GM19463 (cell line): ENCODE data around the gene PRKCE.
A peak's percentile ranks its signal among the peaks of the same experiment; 100 is the strongest.
"Not testable (repeated sequence)": the region's sequence is repeated elsewhere in the genome, so short reads cannot be mapped to it uniquely, and the experiment has no call there.

Experiments
- ATAC-seq: cut with Tn5 transposase; IDR thresholded peaks from one replicate; pipeline ENCODE4 v1.9.1; 2021; ENCODE audit warnings: mild to moderate bottlenecking, moderate library complexity; ENCODE audit not compliant: unreplicated experiment

PRKCE gene

GRCh38 chr2:45901468-45902032 lies 250.1 kb downstream of the PRKCE start:
- no peak for ATAC-seq

GRCh38 chr2:45902380-45902779 lies 250.9 kb downstream of the PRKCE start:
- ATAC-seq, result no peak

- no peak for ATAC-seq
These were observed 251.4 kb downstream of the PRKCE start for GRCh38 chr2:45902781-45903375.

- peak; percentile 82 for ATAC-seq
These were observed 252.9 kb downstream of the PRKCE start for GRCh38 chr2:45904267-45904945.

- no peak for ATAC-seq
These were observed 253.6 kb downstream of the PRKCE start for GRCh38 chr2:45904946-45905631.

- no peak for ATAC-seq
These were observed 254.1 kb downstream of the PRKCE start for GRCh38 chr2:45905632-45905958.

GRCh38 chr2:45907592-45907991 lies 256.1 kb downstream of the PRKCE start:
- ATAC-seq, result no peak

- ATAC-seq, result no peak
These were observed 257.1 kb downstream of the PRKCE start for GRCh38 chr2:45908316-45909170.

GRCh38 chr2:45909171-45909565 lies 257.7 kb downstream of the PRKCE start:
- no peak for ATAC-seq

- peak; percentile 79 for ATAC-seq
These were observed 258.3 kb downstream of the PRKCE start for GRCh38 chr2:45909677-45910191.

GRCh38 chr2:45910473-45911060 lies 259.1 kb downstream of the PRKCE start:
- no peak for ATAC-seq

GRCh38 chr2:45911538-45911937 lies 260.1 kb downstream of the PRKCE start:
- ATAC-seq, result no peak

- no peak for ATAC-seq
These were observed 260.6 kb downstream of the PRKCE start for GRCh38 chr2:45912109-45912508.

- ATAC-seq, result no peak
These were observed 262.1 kb downstream of the PRKCE start for GRCh38 chr2:45913539-45913938.

GRCh38 chr2:45915523-45915922 lies 264.0 kb downstream of the PRKCE start:
- no peak for ATAC-seq

- not testable (repeated sequence) for ATAC-seq
These were observed 266.2 kb downstream of the PRKCE start for GRCh38 chr2:45917561-45918176.

GRCh38 chr2:45918463-45919159 lies 267.1 kb downstream of the PRKCE start:
- ATAC-seq, result no peak

GRCh38 chr2:45919160-45919650 lies 267.7 kb downstream of the PRKCE start:
- peak; percentile 35 for ATAC-seq

GRCh38 chr2:45919711-45920111 lies 268.2 kb downstream of the PRKCE start:
- ATAC-seq, result peak; percentile 64
